ENCODE measurements around the gene VPS35. TPM values are rescaled to one million over a fixed set of nuclear protein-coding genes. Genes with fewer than 3 reads are reported as not detected.
A peak's percentile ranks its signal among the peaks of the same experiment; 100 is the strongest.
"Not testable (repeated sequence)": the region's sequence is repeated elsewhere in the genome, so short reads cannot be mapped to it uniquely, and the experiment has no call there.

VPS35 gene
- total and polyA plus RNA-seq, 3 donors from 2014 or later: 75.5 to 129 (median 128) TPM

- 33 to 40% methylated on average over 5 of the region's 5 CpGs for WGBS, 2 donors
- Histone ChIP-seq H3K27ac (peak overlapping the region in 1 of 2 donors; percentile 99), H3K9me3 (no peaks in the 10 kb centered on the region), H3K27me3 (no peaks in the 10 kb centered on the region), H3K4me3 (peak overlapping the region in 1 of 2 donors; percentile 97), H3K4me1 (peaks cover 40% of the 10 kb centered on the region), H3K36me3 (ENCODE audit: low read depth, missing control alignments) (no peaks in the 10 kb centered on the region)
- TF ChIP-seq, protein P1, sequence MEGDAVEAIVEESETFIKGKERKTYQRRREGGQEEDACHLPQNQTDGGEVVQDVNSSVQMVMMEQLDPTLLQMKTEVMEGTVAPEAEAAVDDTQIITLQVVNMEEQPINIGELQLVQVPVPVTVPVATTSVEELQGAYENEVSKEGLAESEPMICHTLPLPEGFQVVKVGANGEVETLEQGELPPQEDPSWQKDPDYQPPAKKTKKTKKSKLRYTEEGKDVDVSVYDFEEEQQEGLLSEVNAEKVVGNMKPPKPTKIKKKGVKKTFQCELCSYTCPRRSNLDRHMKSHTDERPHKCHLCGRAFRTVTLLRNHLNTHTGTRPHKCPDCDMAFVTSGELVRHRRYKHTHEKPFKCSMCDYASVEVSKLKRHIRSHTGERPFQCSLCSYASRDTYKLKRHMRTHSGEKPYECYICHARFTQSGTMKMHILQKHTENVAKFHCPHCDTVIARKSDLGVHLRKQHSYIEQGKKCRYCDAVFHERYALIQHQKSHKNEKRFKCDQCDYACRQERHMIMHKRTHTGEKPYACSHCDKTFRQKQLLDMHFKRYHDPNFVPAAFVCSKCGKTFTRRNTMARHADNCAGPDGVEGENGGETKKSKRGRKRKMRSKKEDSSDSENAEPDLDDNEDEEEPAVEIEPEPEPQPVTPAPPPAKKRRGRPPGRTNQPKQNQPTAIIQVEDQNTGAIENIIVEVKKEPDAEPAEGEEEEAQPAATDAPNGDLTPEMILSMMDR (IDR thresholded peaks at IDR 0.05): no peak
- no peak for TF ChIP-seq POLR2A (IDR thresholded peaks at IDR 0.05)
- intact Hi-C loops (cut with DNase I; ENCODE audit: low total_unique reads): no loop called here
- DNase-seq: no peak
Observed at GRCh38 chr16:46686815-46687473, 2.0 kb downstream of the VPS35 start.

- H3K9me3 ChIP-seq; H3K27me3 ChIP-seq; H3K4me3 ChIP-seq; H3K36me3 ChIP-seq (ENCODE audit: low read depth, missing control alignments); H3K27ac ChIP-seq; intact Hi-C loops (cut with DNase I; ENCODE audit: low total_unique reads); DNase-seq: not testable (repeated sequence)
- peaks cover 14% of the 10 kb centered on the region for H3K4me1 ChIP-seq
- WGBS, 2 donors: 56 to 71% methylated on average over 2 of the region's 2 CpGs
Observed at GRCh38 chr16:46681867-46682266, 7.1 kb downstream of the VPS35 start.

- H3K36me3 ChIP-seq (ENCODE audit: low read depth, missing control alignments); intact Hi-C loops (cut with DNase I; ENCODE audit: low total_unique reads); H3K27ac ChIP-seq; H3K27me3 ChIP-seq; H3K4me1 ChIP-seq; H3K4me3 ChIP-seq; H3K9me3 ChIP-seq; DNase-seq: not testable (repeated sequence)
- 89 to 95% methylated on average over 1 of the region's 1 CpG for WGBS, 2 donors
Observed at GRCh38 chr16:46677943-46678342, 11.0 kb downstream of the VPS35 start.

- Histone ChIP-seq H3K36me3 (ENCODE audit: low read depth, missing control alignments) (no peaks in the 10 kb centered on the region), H3K4me3 (no peak overlapping the region), H3K4me1 (no peaks in the 10 kb centered on the region), H3K9me3 (no peaks in the 10 kb centered on the region), H3K27me3 (no peaks in the 10 kb centered on the region), H3K27ac (no peak overlapping the region)
- TF ChIP-seq, protein P1 (IDR thresholded peaks at IDR 0.05): peak; percentile 67 to 87 (median 72)
- TF ChIP-seq POLR2A (IDR thresholded peaks at IDR 0.05): no peak
- intact Hi-C loops (cut with DNase I; ENCODE audit: low total_unique reads): no loop called here
- 51 to 70% methylated on average over 6 of the region's 6 CpGs for WGBS, 2 donors
- peak; percentile 77 for DNase-seq
Observed at GRCh38 chr16:46673320-46674013, 15.5 kb downstream of the VPS35 start.

GRCh38 chr16:46662123-46662522, 26.9 kb downstream of the VPS35 start:
- Histone ChIP-seq H3K27ac (no peak overlapping the region), H3K4me3 (no peak overlapping the region), H3K4me1 (no peaks in the 10 kb centered on the region), H3K36me3 (ENCODE audit: low read depth, missing control alignments) (no peaks in the 10 kb centered on the region), H3K27me3 (no peaks in the 10 kb centered on the region), H3K9me3 (no peaks in the 10 kb centered on the region)
- whole genome bisulfite sequencing, 2 donors: 63 to 69% methylated on average over 4 of the region's 4 CpGs
- TF ChIP-seq POLR2A (IDR thresholded peaks at IDR 0.05): no peak
- TF ChIP-seq, protein P1 (IDR thresholded peaks at IDR 0.05): no peak
- intact Hi-C loops (cut with DNase I; ENCODE audit: low total_unique reads): no loop called here
- no peak for DNase-seq
